ENCODE measurements around the gene SCNN1G.
"Not testable (repeated sequence)": the region's sequence is repeated elsewhere in the genome, so short reads cannot be mapped to it uniquely, and the experiment has no call there.

Gene SCNN1G

DNA sequence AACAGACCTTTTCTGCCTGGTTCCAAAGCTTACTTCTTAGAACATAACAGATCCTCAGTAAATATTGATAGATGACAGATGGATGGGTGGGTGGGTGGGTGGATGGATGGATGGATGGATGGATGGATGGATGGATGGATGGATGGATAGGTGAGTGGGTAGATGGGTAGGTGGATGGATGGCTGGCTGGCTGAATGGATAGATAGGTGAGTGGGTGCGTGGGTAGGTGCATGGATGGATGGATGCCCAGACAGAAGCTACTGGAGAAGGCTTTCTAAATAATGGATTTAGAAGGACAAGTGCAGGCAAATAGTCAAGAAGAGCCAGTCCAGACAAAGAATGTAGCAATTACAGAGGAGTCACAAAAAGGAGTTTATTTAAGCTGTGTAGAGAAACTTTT lies 19.6 kb downstream of the SCNN1G start:
- no peak for DNase-seq

DNA sequence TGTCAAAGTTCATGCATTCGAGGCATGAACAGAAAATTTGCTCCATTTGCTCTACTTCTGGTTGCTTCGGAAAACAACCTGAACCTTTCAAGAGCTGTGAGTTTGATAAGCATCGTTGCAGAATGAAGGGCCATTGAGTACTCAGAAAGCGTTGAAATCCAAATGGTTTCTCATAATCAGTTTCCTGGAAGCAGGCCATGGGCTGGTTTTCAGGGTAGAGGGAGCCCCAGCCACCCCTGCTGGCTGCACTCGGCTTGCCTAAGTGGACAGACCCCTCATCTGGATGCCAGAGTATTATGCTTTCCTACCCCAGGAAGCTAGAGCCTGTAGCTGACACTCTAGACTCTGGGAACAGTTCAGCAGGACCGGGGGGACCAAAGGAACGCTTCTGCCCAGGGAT lies 24.4 kb downstream of the SCNN1G start:
- no peak for DNase-seq

DNA sequence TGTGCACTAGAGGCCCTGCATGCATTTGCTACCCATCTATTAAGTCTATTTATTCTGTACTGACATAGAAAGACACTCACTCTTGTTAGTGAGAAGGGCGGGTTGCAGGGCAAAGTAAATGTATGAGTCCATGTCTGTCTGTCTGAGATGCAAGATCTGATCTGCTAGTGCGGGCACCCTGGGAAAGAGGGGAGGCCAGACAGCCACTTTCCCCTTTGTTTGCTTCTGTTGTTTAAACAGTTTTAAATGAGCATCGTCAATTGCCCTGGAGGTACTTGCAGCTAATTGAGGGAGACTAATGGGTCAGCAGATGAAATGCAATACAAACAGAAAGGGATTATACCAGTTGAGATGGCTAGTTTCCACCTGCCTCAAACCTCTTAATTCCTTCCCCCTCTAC lies 24.9 kb downstream of the SCNN1G start:
- no peak for DNase-seq

DNA sequence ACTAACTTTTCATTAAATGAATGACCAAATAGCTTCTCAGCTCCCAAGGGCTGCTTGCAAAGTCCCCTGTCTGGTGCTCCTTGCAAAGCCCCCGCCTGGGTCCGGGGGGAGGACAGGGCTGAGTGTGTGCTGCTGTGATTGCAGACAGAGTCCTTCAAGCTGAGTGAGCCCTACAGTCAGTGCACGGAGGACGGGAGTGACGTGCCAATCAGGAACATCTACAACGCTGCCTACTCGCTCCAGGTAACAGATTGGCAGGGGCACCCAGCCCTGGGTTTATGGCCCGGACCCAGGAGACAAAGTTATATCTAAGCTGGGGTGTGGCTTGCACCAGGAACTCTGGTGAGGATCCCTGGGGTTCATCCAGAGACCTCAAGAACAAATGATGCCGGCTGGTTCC lies 27.1 kb downstream of the SCNN1G start:
- no peak for DNase-seq

DNA sequence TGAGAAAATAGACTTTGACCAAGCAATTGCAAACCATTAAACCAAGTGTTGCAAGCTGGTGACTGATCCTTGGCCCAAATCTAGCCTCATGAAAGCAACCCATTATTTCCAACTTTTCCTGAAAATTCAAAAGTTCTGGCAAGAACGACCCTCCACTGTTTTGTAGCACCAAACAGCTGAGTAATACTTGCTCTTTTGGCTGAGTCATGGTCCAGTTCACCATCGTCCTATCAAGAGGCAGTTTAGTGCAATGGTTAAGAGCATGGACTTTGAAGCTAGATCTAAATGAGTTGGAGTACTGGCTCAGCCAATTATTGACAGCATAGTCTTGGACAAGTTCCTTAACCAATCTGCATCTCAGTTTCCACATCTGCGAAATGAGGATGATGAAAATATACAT lies 31.3 kb downstream of the SCNN1G start:
- no peak for DNase-seq

DNA sequence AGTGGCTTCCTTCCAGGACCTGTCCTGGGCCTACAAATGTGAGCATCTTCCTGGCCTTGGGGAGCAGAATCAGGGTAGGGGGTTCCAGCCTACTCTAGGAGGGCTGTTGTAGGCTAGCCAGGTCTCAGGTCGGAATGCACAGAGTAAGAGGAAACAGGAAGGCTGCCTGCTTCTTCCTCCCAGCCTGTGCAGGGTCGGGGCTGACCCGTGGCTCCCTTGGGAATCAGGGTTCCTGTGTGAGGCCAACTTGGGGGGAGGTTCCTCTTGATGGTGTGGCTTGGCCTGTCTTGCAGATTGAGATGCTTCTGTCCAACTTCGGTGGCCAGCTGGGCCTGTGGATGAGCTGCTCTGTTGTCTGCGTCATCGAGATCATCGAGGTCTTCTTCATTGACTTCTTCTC lies 32.3 kb downstream of the SCNN1G start:
- DNase-seq: no peak

DNA sequence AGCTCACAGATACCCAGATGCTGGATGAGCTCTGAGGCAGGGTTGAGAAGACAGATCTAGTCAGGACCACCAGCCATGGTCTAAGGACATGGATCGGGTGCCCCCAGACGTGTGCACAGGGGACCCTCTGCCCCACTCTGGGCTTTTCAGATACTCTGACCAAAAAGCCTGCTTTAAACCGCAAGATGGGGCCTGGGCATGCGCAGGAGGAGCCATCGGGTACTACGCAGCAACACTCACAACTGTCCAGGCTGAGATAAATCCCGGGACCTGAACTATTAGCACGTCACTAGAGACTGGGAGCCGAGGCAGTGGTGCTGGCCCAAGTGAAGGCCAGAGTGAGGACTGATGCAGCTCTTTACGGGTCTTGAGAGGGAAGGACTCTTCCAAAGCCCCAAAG lies 32.9 kb downstream of the SCNN1G start:
- DNase-seq: no peak

DNA sequence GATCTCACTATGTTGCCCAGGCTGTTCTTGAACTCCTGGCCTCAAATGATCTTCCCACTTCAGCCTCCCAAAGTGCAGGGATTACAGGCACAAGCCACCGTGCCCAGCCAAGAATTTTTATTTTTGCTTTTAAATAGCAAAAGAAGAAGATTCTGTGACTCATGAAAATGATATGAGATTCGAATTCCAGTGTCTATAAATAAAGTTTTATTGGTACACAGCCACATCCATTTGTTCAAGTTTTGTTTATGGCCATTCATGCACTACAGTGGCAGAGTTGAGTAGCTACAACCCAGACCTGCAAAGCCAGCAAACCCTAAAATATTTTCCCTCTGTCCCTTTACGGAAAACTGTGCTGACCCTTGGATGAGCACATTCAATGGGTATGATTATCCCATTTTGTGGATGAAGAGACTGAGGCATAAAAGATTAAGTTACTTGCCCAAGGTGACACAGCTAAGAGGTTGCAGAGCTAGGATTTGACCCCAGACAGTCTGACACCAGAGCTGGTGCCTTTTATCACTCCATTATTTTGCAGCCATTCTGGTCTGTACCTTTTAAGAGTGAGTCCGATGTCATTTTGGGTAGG lies 34.2 kb downstream of the SCNN1G start:
- DNase-seq: no peak

DNA sequence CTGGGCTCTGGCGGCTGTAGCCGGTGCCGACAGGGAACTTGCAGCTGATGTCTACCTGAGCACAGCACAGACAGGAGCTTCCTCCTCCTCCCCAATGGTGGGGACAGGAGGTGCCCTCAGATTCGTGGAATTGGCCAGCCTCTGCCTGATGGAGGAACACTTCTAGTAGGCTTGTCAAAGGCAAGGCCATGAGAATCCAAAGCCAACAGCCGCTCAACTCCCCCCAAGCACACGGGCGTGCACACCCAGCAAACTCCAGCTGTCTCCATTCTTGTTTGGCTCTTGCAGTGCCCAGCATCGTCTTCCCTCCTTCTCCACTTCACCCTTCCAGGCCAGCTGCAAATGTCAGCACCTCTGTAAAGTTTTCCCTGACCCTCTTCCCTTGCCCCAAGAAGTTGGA lies 35.1 kb downstream of the SCNN1G start:
- DNase-seq: no peak

DNA sequence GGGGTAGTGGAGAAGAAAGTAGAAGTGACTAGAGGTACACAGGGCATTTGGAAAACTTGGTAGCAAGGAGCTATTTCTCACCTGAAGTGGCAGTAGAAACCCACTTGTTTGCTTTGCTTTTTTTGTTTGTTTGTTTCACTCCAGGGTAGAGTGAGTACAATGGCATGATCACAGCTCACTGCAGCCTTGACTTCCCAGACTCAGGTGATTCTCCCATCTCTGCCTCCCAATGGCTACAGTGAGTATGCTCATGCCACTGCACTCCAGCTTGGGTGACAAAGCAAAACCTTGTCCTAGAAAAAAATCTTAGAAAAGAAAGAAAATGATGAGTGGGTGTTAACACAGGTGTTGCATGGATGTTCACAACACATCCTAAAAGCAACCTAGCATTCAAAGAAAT lies 40.4 kb downstream of the SCNN1G start:
- no peak for DNase-seq

DNA sequence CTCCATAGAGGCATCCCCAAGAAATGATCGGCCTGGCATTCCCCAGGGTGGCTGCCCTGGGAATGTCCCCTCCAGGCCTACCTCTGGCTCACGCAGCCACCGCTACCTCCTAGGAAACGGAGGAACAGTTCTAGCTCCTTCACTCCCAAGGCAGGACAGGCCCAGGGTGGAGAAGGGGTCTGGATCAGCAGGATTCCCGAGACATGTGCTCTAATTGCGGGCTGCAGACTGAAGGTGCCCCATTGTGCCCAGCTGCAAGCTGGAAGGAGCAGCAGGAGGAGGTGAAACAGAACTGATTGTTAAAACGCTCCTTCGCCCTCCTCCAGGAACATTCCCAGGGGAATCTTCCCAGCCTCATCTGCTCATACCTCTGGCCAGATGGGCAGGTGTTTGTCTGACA lies 40.8 kb downstream of the SCNN1G start:
- DNase-seq: no peak

DNA sequence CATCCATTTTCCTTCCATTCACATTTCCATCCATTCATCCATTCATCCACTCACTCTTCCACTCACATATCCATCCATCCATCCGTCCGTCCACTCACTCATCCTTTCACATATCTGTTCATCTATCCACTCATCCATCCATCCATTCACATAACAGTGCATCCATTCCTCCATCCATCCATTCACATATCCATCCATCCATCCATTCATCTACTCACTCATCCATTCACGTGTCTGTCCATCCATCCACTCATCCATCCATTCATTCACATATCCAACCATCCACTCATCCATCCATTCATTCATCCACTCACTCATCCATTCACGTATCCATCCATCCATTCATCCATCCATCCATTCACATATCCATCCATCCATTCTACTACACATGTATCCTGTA lies 42.6 kb downstream of the SCNN1G start:
- no peak for DNase-seq

DNA sequence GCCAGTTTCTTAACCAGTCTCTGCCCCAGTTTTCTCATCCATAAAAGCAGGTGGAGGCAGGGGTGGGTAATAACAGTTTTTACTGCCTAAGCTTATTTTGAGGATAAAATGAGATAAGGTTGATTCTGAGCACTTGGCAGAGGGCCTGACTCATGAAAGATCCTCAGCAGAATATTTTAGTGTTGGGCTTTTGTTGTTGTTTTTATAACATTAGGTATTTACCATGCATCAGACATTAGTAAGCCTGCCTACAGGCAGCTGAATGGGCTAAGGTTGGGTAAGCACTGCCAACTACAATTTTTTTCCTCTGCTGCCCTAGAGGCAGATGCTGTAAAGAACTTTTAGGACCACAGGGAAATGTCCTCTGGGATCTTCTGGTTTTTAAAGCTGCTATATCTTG lies 43.1 kb downstream of the SCNN1G start:
- no peak for DNase-seq

DNA sequence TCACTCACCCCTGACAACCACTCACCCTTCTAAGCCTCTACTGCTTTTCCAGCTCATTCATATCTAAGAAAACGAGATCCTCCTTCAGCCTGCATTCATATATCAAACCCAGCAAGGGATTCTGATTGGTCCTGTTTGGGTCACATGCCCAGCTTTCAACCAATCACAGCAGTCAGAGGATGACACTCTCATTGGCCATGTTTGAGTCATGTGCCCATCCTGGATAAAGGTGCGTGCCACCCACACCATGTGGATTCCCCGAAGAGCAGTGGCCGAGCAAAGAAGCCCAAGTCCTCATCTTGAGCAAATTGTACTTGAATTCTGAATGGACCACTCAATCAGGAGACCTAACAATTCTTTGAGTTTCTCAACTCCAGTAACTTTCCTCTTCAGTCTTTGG lies 45.0 kb downstream of the SCNN1G start:
- no peak for DNase-seq

DNA sequence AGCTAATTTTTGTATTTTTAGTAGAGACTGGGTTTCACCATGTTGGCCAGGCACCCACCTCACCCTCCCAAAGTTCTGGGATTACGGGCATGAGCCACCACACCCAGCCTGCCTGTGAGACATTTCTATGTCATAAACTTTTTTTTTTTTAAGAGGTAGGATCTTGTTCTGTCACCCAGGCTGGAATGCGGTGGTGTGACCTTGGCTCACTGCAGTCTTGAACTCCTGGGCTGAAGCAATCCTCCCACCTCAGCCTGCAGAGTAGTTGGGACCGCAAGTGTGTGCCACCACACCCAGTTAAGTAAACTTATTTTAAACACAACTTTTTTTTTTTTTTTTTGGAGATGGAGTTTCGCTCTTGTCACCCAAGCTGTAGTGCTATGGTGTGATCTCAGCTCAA lies 47.2 kb downstream of the SCNN1G start:
- no peak for DNase-seq

DNA sequence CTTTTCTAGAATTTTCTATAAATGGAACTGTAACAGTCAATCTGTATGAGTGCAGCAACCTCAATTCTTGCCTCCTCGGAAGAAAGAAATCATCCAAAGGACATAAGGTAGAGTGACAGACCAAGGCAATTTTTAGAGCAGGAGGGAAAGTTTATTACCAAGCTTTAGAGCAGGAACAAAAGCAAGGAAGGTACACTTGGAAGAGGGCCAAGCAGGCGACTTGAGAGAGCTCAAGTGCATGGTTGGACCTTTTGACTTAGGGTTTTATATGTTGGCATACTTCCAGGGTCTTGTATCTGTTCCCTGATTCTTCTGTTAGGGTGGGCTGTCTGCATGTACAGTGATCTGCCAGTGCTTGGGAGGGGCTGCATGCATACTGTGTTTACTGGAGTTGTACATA lies 50.3 kb downstream of the SCNN1G start:
- no peak for DNase-seq

DNA sequence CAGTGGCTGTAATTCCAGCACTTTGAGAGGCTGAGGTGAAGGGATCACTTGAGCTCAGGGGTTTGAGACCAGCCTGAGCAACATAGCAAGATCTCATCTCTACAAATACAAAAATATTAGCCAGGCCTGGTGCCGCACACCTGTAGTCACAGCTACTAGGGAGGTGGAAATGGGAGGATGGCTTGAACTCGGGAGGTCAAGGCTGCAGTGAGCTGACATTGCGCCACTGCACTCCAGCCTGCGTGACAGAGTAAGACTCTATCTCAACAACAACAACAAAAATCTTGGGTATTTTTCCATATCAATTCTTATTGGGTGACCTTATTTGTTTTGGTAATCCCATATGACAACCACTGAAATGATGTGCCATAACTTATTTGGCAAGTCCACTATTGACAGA lies 52.6 kb downstream of the SCNN1G start:
- no peak for DNase-seq

DNA sequence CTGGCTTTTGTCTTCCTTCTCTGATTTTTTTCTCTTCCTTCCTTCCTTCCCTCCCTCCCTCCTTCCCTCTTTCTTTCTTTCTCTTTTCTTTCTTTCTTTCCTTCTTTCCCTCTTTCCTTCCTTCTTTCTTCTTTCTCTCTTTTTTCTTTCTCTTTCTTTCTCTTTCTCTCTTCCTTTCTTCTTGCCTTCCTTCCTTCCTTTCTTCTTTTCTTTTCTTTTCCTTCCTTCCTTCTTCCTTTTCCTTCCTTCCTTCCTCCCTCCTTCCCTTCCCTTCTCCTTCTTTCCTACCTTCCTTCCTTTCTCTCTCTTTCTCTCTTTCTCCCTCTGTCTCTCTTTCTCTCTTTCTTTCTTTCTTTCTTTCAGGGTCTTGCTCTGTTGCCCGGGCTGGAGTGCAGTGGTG lies 54.4 kb downstream of the SCNN1G start:
- DNase-seq: no peak

DNA sequence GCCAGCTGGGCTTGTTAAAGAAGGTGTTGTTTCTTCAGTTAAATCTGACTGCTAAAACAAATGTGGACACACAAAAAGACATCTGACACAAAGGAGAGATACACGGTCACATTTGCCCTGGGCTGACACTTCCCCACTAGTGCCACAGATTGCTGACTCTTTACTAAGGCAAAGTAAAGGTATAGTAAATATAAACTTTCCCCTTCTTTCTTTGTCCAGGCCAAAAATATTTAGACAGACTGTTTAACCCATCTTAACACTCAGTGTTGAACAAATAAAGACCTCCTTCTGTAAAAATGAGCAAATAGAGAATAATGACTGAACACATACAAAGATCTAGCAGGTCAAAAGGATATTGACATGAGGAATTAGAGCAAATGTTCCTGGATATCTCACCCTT lies 58.4 kb downstream of the SCNN1G start:
- no peak for DNase-seq

DNA sequence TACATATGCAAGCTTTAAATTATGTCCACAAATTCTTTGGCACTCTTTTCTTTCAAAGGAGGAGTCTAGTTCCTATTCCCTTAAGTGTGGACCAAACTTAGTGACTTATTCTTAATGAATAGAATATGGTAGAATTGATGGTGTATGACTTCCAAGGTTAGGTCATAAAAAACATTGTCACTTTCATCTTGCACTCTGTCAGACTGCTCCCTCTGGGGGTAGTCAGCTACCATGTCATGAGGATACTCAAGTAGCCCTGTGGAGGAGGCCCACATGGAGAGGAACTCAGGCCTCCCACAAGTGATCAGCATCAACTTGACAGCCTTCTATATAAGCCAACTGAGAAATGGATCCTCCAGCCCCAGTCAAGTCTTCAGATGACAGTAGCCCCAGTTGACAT lies 61.6 kb downstream of the SCNN1G start:
- no peak for DNase-seq

DNA sequence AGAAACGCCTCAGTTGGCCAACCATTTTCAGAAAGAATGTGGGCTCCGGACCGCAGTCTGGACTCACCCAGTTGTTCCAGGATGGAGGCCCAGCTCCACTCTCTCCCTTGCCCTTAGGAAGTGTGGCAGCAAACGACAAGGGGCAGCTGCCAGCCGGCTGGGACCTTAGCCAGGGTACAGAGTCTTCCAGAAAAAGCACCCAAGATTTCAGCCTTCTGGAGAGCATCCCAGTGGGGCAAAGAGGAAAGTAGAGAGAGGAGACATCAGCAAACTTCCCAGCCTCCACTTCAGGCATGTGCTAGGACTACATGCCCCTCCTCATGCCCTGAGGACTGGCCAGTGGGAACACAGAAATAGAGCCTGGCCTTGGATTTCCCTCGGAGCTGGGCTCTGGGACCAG lies 62.7 kb downstream of the SCNN1G start:
- DNase-seq: no peak

DNA sequence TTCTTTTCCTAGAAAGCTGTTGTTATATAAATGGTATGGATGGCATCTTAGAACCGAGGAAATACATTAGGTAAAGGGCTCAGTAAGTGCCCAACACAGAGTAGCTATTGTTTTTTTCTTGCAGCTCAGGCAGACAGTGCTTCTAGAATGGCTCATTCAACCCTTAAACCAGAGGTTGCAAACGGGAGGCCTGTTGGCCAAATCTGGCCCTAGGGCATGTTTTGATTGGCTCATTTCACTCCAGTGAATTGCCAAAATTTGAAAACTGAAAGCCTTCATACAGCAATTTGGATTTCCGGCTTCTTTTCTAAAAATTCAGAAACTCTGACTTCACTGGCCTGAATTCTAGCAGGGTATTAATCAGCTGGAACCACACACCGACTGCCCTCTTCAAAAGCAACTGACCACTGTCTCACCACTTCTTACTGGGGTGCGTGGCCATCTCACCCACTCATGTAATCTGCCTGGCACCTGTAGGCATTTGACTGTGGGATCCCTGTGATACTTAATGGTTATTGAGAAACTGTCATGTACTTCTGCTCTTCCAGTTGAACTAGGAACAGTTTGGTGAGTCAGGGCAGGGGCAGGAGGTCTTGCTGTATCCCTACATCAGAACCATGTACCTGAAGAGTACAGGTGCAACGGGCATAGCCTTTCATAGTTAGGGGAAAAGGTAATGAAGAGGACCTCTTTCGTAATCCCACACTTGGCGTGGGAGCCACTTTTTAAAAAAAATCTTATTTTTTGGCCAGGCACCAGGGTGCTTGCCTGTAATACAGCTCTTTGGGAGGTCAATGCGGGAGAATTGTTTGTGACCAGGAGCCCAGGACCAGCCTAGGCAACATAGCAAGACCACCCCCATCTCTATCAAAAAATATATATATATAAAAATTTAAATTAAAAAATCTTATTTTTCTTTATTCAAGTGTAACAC lies 66.0 kb downstream of the SCNN1G start:
- DNase-seq: no peak

DNA sequence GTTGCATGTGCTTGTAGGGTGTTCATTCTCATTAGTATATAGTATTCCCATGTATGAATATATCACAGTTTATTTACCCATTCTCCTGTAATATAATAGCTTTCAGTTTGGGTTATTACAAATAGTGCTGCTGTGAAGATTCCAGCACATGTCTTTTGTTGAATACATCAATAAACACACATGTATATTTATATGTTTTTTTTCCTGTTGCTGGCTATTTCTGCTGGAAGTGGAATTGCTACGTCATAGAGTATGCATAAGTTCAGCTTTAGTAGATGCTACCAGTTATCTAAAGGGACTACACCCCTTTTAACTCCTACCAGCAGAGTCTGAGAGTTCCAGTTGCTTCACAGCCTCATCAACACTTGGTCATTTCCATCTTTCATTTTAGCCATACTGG lies 67.3 kb downstream of the SCNN1G start:
- DNase-seq: no peak

DNA sequence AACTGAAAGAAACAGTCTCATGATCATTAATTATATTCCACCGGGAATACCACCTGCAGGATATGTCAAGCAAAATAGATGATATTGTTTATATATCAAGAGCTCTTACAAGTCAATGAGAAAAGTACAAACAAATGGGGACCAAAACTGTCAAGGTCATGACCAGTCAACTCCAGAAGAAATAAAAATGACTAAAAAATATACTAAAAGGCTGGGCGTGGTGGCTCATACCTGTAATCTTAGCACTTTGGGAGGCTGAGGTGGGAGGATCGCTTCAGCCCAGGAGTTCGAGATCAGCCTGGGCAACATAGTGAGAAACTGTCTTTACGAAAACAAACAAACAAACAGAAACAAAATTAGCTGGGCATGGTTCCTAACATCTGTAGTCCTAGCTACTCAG lies 69.8 kb downstream of the SCNN1G start:
- no peak for DNase-seq

DNA sequence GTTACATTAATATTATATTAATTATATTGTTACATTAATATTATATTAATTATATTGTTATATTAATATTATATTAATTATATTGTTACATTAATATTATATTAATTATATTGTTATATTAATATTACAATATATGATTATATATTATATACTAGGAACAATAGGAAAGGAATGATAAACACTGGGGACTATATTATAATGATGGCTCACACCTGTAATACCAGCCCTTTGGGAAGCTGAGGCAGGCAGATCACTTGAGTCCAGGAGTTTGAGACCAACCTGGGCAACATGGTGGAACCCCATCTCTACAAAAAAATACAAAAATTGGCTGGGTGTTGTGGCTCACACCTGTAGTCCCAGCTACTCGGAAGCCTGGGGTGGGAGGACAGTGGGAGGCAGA lies 71.1 kb downstream of the SCNN1G start:
- not testable (repeated sequence) for DNase-seq
